ENCODE measurements around the gene MRPS34.

Gene MRPS34

GRCh38 chr16:1724491-1724890 lies 48.4 kb downstream of the MRPS34 start:
- no peak for DNase-seq

- peak; percentile 50 for DNase-seq
These were observed 49.3 kb downstream of the MRPS34 start for GRCh38 chr16:1723450-1724147.

Data from retina (tissue), 1 donor.